ENCODE data around the gene NMUR2.

Gene NMUR2

GRCh38 chr5:152427721-152428120 is 22.6 kb upstream of the NMUR2 start:
- Histone ChIP-seq H3K4me2 (no peak overlapping the region), H3K27ac (no peak overlapping the region), H3K9ac (no peak overlapping the region), H3K4me3 (IDR thresholded peaks at IDR 0.05; ENCODE audit: insufficient read depth, low read depth, low read length) (no peak overlapping the region), H3K4me1 (ENCODE audit: low read depth, poor library complexity, severe bottlenecking) (no peaks in the 10 kb centered on the region), H3K27me3 (ENCODE audit: insufficient read depth, low read depth) (no peaks in the 10 kb centered on the region), H2AFZ (ENCODE audit: low read depth) (no peak overlapping the region), H4K20me1 (ENCODE audit: insufficient read depth) (no peaks in the 10 kb centered on the region), H3K79me2 (ENCODE audit: insufficient read depth, low read depth) (no peaks in the 10 kb centered on the region), H3K36me3 (ENCODE audit: insufficient read depth) (no peaks in the 10 kb centered on the region)
- TF ChIP-seq CTCF (conservative IDR thresholded peaks at IDR 0.05; ENCODE audit: low read depth, low read length) = no peak

GRCh38 chr5:152425083-152425482 is 20.0 kb upstream of the NMUR2 start:
- Histone ChIP-seq H3K36me3 (ENCODE audit: insufficient read depth) (no peaks in the 10 kb centered on the region), H3K4me3 (IDR thresholded peaks at IDR 0.05; ENCODE audit: insufficient read depth, low read depth, low read length) (no peak overlapping the region), H4K20me1 (ENCODE audit: insufficient read depth) (no peaks in the 10 kb centered on the region), H3K79me2 (ENCODE audit: insufficient read depth, low read depth) (no peaks in the 10 kb centered on the region), H3K4me1 (ENCODE audit: low read depth, poor library complexity, severe bottlenecking) (no peaks in the 10 kb centered on the region), H2AFZ (ENCODE audit: low read depth) (no peak overlapping the region), H3K9ac (no peak overlapping the region), H3K27ac (no peak overlapping the region), H3K4me2 (no peak overlapping the region), H3K27me3 (ENCODE audit: insufficient read depth, low read depth) (no peaks in the 10 kb centered on the region)
- no peak for TF ChIP-seq CTCF (conservative IDR thresholded peaks at IDR 0.05; ENCODE audit: low read depth, low read length)

- H3K4me2 ChIP-seq = no peak overlapping the region
- no peak overlapping the region for H2AFZ ChIP-seq (ENCODE audit: low read depth)
Observed at GRCh38 chr5:152424501-152424900, 19.4 kb upstream of the NMUR2 start.

GRCh38 chr5:152422081-152422480 is 17.0 kb upstream of the NMUR2 start:
- H3K36me3 ChIP-seq (ENCODE audit: insufficient read depth) = no peaks in the 10 kb centered on the region
- no peak for TF ChIP-seq CTCF (conservative IDR thresholded peaks at IDR 0.05; ENCODE audit: low read depth, low read length)
- H3K4me3 ChIP-seq (IDR thresholded peaks at IDR 0.05; ENCODE audit: insufficient read depth, low read depth, low read length) = no peak overlapping the region
- no peaks in the 10 kb centered on the region for H3K27me3 ChIP-seq (ENCODE audit: insufficient read depth, low read depth)
- H4K20me1 ChIP-seq (ENCODE audit: insufficient read depth) = no peaks in the 10 kb centered on the region
- no peak overlapping the region for H3K9ac ChIP-seq
- H3K79me2 ChIP-seq (ENCODE audit: insufficient read depth, low read depth) = no peaks in the 10 kb centered on the region
- H3K27ac ChIP-seq = no peak overlapping the region
- H3K4me1 ChIP-seq (ENCODE audit: low read depth, poor library complexity, severe bottlenecking) = no peaks in the 10 kb centered on the region
- no peak overlapping the region for H2AFZ ChIP-seq (ENCODE audit: low read depth)
- H3K4me2 ChIP-seq = no peak overlapping the region

More at GRCh38 chr5:152424501-152424900, 19.4 kb upstream of the NMUR2 start:
- no peak overlapping the region for H3K27ac ChIP-seq
- H3K79me2 ChIP-seq (ENCODE audit: insufficient read depth, low read depth) = no peaks in the 10 kb centered on the region
- no peaks in the 10 kb centered on the region for H3K36me3 ChIP-seq (ENCODE audit: insufficient read depth)
- no peak overlapping the region for H3K9ac ChIP-seq
- H3K4me1 ChIP-seq (ENCODE audit: low read depth, poor library complexity, severe bottlenecking) = no peaks in the 10 kb centered on the region
- TF ChIP-seq CTCF (conservative IDR thresholded peaks at IDR 0.05; ENCODE audit: low read depth, low read length) = no peak
- H4K20me1 ChIP-seq (ENCODE audit: insufficient read depth) = no peaks in the 10 kb centered on the region
- no peaks in the 10 kb centered on the region for H3K27me3 ChIP-seq (ENCODE audit: insufficient read depth, low read depth)
- no peak overlapping the region for H3K4me3 ChIP-seq (IDR thresholded peaks at IDR 0.05; ENCODE audit: insufficient read depth, low read depth, low read length)
